IMR-90 (cell line): ENCODE data around the gene DSN1. TPM values are rescaled to one million over a fixed set of nuclear protein-coding genes. Genes with fewer than 3 reads are reported as not detected.

Experiments used
- ATAC-seq: fragments of 200-7000 bp; cut with Tn5 transposase; 2 replicates; pipeline ENCODE4 v1.9.1; 2020; ENCODE audit warnings: low read depth, mild to moderate bottlenecking, moderate library complexity
- BruUV-seq: library from RNA; stranded (reverse); fragments of 400-500 nt; replicated peaks from 2 replicates; lab custom pipeline; 2021; lab: Mats Ljungman, UMichigan
- CTCF ChIA-PET: fragments of 300-600 bp; formaldehyde crosslinking; extraction: SDS; loops from one replicate; lab custom pipeline; 2021; ENCODE audit warnings: antibody characterized with exemption; lab: Yijun Ruan, JAX
- POLR2A ChIA-PET: fragments of 300-600 bp; sonication (Branson Sonifier 250); formaldehyde crosslinking; loops from one replicate; lab custom pipeline; 2022; ENCODE audit warnings: antibody characterized with exemption; ENCODE audit not compliant: unreplicated experiment; lab: Charles Lee
- DNase-seq: peaks from one replicate; pipeline ENCODE4 v3.0.0; 2013
- H2AFZ ChIP-seq: replicated peaks from 2 replicates; pipeline ENCODE3; 2013; ENCODE audit warnings: low read length, mild to moderate bottlenecking; ENCODE audit not compliant: poor library complexity
- H2AK5ac ChIP-seq: 2 replicates; pipeline ENCODE4 v1.6.1; 2013; ENCODE audit warnings: low read depth, low read length, inconsistent platforms
- H2AK9ac ChIP-seq: replicated peaks from 2 replicates; pipeline ENCODE3; 2013; ENCODE audit warnings: mild to moderate bottlenecking, low read depth, low read length, moderate library complexity; ENCODE audit not compliant: poor library complexity
- H2BK120ac ChIP-seq: 2 replicates; pipeline ENCODE4 v1.6.1; 2013; ENCODE audit warnings: low read depth, low read length, inconsistent platforms
- H2BK15ac ChIP-seq: 3 replicates; pipeline ENCODE4 v1.6.1; 2013; ENCODE audit warnings: low read depth, low read length, inconsistent platforms
- H2BK20ac ChIP-seq: 2 replicates; pipeline ENCODE4 v1.6.1; 2013; ENCODE audit warnings: low read depth, mild to moderate bottlenecking, inconsistent platforms, low read length, moderate library complexity
- H2BK5ac ChIP-seq: 2 replicates; pipeline ENCODE4 v1.6.1; 2013; ENCODE audit warnings: mild to moderate bottlenecking, low read depth, low read length, inconsistent platforms; ENCODE audit not compliant: poor library complexity, severe bottlenecking
- H3K14ac ChIP-seq: replicated peaks from 2 replicates; pipeline ENCODE4 v1.6.1; 2013; ENCODE audit warnings: low read depth, low read length, inconsistent platforms
- H3K18ac ChIP-seq: 2 replicates; pipeline ENCODE4 v1.6.1; 2013; ENCODE audit warnings: low read depth, low read length, control low read depth
- H3K23ac ChIP-seq: 2 replicates; pipeline ENCODE4 v1.6.1; 2013; ENCODE audit warnings: low read depth, low read length, inconsistent platforms
- H3K27ac ChIP-seq: 2 replicates; pipeline ENCODE4 v1.5.1; 2013; ENCODE audit warnings: mild to moderate bottlenecking, control low read depth, low read length; ENCODE audit not compliant: insufficient read depth
- H3K27me3 ChIP-seq: 2 replicates; pipeline ENCODE4 v1.6.1; 2013; ENCODE audit warnings: low read length; ENCODE audit not compliant: control insufficient read depth, insufficient read depth
- H3K36me3 ChIP-seq: 2 replicates; pipeline ENCODE4 v1.6.1; 2013; ENCODE audit warnings: low read length, mixed read lengths; ENCODE audit not compliant: control insufficient read depth, insufficient read depth
- H3K4ac ChIP-seq: 2 replicates; pipeline ENCODE4 v1.6.1; 2013; ENCODE audit warnings: low read depth, low read length, inconsistent platforms
- H3K4me1 ChIP-seq: 2 replicates; pipeline ENCODE4 v1.6.1; 2013; ENCODE audit warnings: low read length, mixed read lengths; ENCODE audit not compliant: control insufficient read depth, insufficient read depth
- H3K4me2 ChIP-seq: 2 replicates; pipeline ENCODE4 v1.6.1; 2013; ENCODE audit warnings: low read depth, mild to moderate bottlenecking, control low read depth, low read length, moderate library complexity
- H3K4me3 ChIP-seq: 2 replicates; pipeline ENCODE4 v1.5.1; 2013; ENCODE audit warnings: low read depth, mild to moderate bottlenecking, control low read depth, low read length, moderate library complexity; ENCODE audit not compliant: insufficient read depth
- H3K56ac ChIP-seq: 2 replicates; pipeline ENCODE4 v1.6.1; 2013; ENCODE audit warnings: low read length, inconsistent platforms; ENCODE audit not compliant: insufficient read depth; ENCODE audit errors: extremely low read depth
- H3K79me1 ChIP-seq, 2 experiments: 2 replicates each; pipeline ENCODE4 v1.6.1; 2013; ENCODE audit warnings: low read length in 2 of 2, inconsistent platforms in 1 of 2, low read depth in 1 of 2
- H3K9ac ChIP-seq: 2 replicates; pipeline ENCODE4 v1.6.1; 2013; ENCODE audit warnings: low read depth, low read length, control low read depth
- H3K9me1 ChIP-seq: 2 replicates; pipeline ENCODE4 v1.6.1; 2013; ENCODE audit warnings: low read length, inconsistent platforms; ENCODE audit not compliant: insufficient read depth
- H3K9me3 ChIP-seq: 2 replicates; pipeline ENCODE4 v1.6.1; 2013; ENCODE audit warnings: low read length; ENCODE audit not compliant: control insufficient read depth, insufficient read depth
- H4K20me1 ChIP-seq: 2 replicates; pipeline ENCODE4 v1.6.1; 2013; ENCODE audit warnings: low read length, inconsistent platforms; ENCODE audit not compliant: insufficient read depth
- H4K5ac ChIP-seq: 2 replicates; pipeline ENCODE4 v1.6.1; 2013; ENCODE audit warnings: mild to moderate bottlenecking, low read depth, low read length, control low read depth
- H4K8ac ChIP-seq, 2 experiments: 2 replicates each; pipeline ENCODE4 v1.6.1; 2013; ENCODE audit warnings: low read depth in 2 of 2, low read length in 2 of 2, control low read depth in 1 of 2, inconsistent platforms in 1 of 2
- H4K91ac ChIP-seq: 2 replicates; pipeline ENCODE4 v1.6.1; 2013; ENCODE audit warnings: low read depth, low read length, inconsistent platforms; ENCODE audit not compliant: insufficient read depth
- BHLHE40 ChIP-seq: fragments of 150-350 bp; IDR thresholded peaks from 2 replicates; pipeline ENCODE4 v1.6.1; 2016; ENCODE audit warnings: mild to moderate bottlenecking, low read depth, low read length
- CEBPB ChIP-seq: IDR thresholded peaks from 2 replicates; pipeline ENCODE4 v1.6.1; 2012; ENCODE audit warnings: low read depth, low read length, improper control_type of control experiment
- CHD1 ChIP-seq: IDR thresholded peaks from 2 replicates; pipeline ENCODE4 v1.6.1; 2012; ENCODE audit warnings: low read depth, low read length, improper control_type of control experiment
- FOS ChIP-seq: fragments of 150-350 bp; IDR thresholded peaks from 2 replicates; pipeline ENCODE4 v1.6.1; 2016; ENCODE audit warnings: low read depth, low read length
- MAZ ChIP-seq: IDR thresholded peaks from 2 replicates; pipeline ENCODE4 v1.6.1; 2012; ENCODE audit warnings: low read depth, mild to moderate bottlenecking, low read length, improper control_type of control experiment, moderate library complexity, borderline replicate concordance
- MXI1 ChIP-seq: IDR thresholded peaks from 2 replicates; pipeline ENCODE4 v1.6.1; 2012; ENCODE audit warnings: low read depth, mild to moderate bottlenecking, low read length, moderate library complexity, borderline replicate concordance
- NFE2L2 ChIP-seq: fragments of 150-350 bp; IDR thresholded peaks from 2 replicates; pipeline ENCODE4 v1.6.1; 2016; ENCODE audit warnings: low read depth, mild to moderate bottlenecking, low read length
- POLR2A ChIP-seq: IDR thresholded peaks from 2 replicates; pipeline ENCODE4 v1.6.1; 2012; ENCODE audit warnings: mild to moderate bottlenecking, low read depth, low read length
- RAD21 ChIP-seq: IDR thresholded peaks from 2 replicates; pipeline ENCODE4 v1.6.1; 2012; ENCODE audit warnings: low read length, improper control_type of control experiment
- RCOR1 ChIP-seq: IDR thresholded peaks from 2 replicates; pipeline ENCODE4 v1.6.1; 2012; ENCODE audit warnings: mild to moderate bottlenecking, low read length, improper control_type of control experiment; ENCODE audit not compliant: insufficient replicate concordance
- WGBS, 2 experiments: methylation state at CpG; one replicate each; pipeline versions ENCODE4 v1.1.5 to v1.1.7; 2013; ENCODE audit warnings: missing lambda C conversion rate in 2 of 2; ENCODE audit not compliant: insufficient read length in 1 of 2; ENCODE audit errors: extremely low coverage in 2 of 2; 5-methylcytosine and 5-hydroxymethylcytosine counted together
- dilution Hi-C: fragments of 300-500 bp; cut with HindIII; formaldehyde crosslinking; loops from one replicate; pipeline ENCODE4 v1.14.3; 2018; ENCODE audit warnings: low sequenced_read_pairs; ENCODE audit not compliant: unreplicated experiment
- in situ Hi-C: fragments of 300-500 bp; cut with MboI; formaldehyde crosslinking; loops from 3 replicates; pipeline ENCODE4 v1.14.3; 2019; ENCODE audit warnings: low sequenced_read_pairs, inconsistent platforms, mixed read lengths
- intact Hi-C: fragments of 100-400 bp; cut with micrococcal nuclease; formaldehyde crosslinking; loops from 2 replicates; pipeline ENCODE4 v1.10.0; 2022
- polyA plus RNA-seq, 3 experiments: library from polyadenylated mRNA; depleted of rRNA; stranded (reverse); fragments of >200 nt; gene quantifications; 2 replicates each; pipeline ENCODE4 v1.2.3, GENCODE V29; 2012; ENCODE audit warnings: low replicate concordance in 1 of 3
- total RNA-seq: library from RNA; depleted of rRNA; stranded (reverse); fragments of >200 nt; gene quantifications from 2 replicates; pipeline ENCODE4 v1.2.3, GENCODE V29; 2012
- TF ChIP-seq, protein P1 (sequence below): conservative IDR thresholded peaks from 2 replicates; pipeline ENCODE4 v1.5.1; 2012; ENCODE audit warnings: mild to moderate bottlenecking, low read depth, low read length, improper control_type of control experiment

Gene DSN1
- total and polyA plus RNA-seq, 2 of the 4 experiments (the other 2 are of a cell fraction) = 10.5 to 16.3 TPM

DNA sequence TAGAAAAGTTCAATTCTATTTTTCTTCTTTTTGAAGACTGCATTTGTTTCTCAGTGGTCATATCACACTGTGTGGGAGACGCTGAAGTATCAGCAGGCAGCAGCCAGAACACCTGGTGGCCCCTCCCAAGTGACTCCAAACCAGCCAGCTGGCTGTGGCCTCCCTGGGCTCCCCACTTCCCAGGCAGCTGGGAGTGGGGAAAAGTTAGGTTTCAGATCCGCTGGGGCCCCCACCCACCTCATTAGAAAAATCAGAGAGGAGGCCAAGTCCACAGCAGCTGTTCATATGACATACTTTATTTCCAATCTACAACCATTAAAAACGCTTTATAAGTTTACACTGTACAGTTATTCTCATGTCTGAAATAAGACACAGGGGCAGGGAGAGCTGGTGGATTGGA lies 3.6 kb upstream of the DSN1 start:
- no peak overlapping the region for H2AK9ac ChIP-seq
- H3K4me1 ChIP-seq = 0 out of 2 replicates have a peak, but pooled peaks cover 2% of the 10 kb centered on the region
- no peak overlapping the region for H2AFZ ChIP-seq
- CTCF ChIA-PET = interaction anchor here (1.2 kb wide), 1 partner anchor 86 kb away, joined by 3 read pairs; a partner anchor contains a TSS
- H3K9ac ChIP-seq = no peak overlapping the region
- H3K14ac ChIP-seq = no peak overlapping the region
- H4K8ac ChIP-seq = no peak overlapping the region
- no peak overlapping the region for H4K5ac ChIP-seq
- no peaks in the 10 kb centered on the region for H4K20me1 ChIP-seq
- H2BK20ac ChIP-seq = no peak overlapping the region
- ATAC-seq (no peak), DNase-seq (no peak)
- no peak overlapping the region for H3K56ac ChIP-seq
- TF ChIP-seq CEBPB = no peak
- no peak for TF ChIP-seq CHD1
- TF ChIP-seq MXI1 = no peak
- no peak for TF ChIP-seq FOS
- no peak for TF ChIP-seq NFE2L2
- no peak for TF ChIP-seq BHLHE40
- TF ChIP-seq MAZ = no peak
- TF ChIP-seq POLR2A = no peak
- no peak for TF ChIP-seq RAD21
- TF ChIP-seq, protein P1, sequence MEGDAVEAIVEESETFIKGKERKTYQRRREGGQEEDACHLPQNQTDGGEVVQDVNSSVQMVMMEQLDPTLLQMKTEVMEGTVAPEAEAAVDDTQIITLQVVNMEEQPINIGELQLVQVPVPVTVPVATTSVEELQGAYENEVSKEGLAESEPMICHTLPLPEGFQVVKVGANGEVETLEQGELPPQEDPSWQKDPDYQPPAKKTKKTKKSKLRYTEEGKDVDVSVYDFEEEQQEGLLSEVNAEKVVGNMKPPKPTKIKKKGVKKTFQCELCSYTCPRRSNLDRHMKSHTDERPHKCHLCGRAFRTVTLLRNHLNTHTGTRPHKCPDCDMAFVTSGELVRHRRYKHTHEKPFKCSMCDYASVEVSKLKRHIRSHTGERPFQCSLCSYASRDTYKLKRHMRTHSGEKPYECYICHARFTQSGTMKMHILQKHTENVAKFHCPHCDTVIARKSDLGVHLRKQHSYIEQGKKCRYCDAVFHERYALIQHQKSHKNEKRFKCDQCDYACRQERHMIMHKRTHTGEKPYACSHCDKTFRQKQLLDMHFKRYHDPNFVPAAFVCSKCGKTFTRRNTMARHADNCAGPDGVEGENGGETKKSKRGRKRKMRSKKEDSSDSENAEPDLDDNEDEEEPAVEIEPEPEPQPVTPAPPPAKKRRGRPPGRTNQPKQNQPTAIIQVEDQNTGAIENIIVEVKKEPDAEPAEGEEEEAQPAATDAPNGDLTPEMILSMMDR = no peak
- TF ChIP-seq RCOR1 = no peak
- no peak overlapping the region for H2BK120ac ChIP-seq
- H3K27me3 ChIP-seq = no peaks in the 10 kb centered on the region
- H3K9me3 ChIP-seq = no peaks in the 10 kb centered on the region
- no peak overlapping the region for H4K91ac ChIP-seq
- H2AK5ac ChIP-seq = no peak overlapping the region
- dilution Hi-C loops = no loop called here
- no peak overlapping the region for H2BK15ac ChIP-seq
- no peak overlapping the region for H3K4ac ChIP-seq
- no peak overlapping the region for H3K27ac ChIP-seq
- H2BK5ac ChIP-seq = no peak overlapping the region
- no peak overlapping the region for H3K18ac ChIP-seq
- H3K9me1 ChIP-seq = no peaks in the 10 kb centered on the region; the same call in 1 of the 2 replicates
- no peak overlapping the region for H3K4me3 ChIP-seq
- POLR2A ChIA-PET = interaction anchor here (0.5 kb wide), 1 partner anchor 32 kb away, joined by 14 read pairs; no protein-coding TSS in a partner anchor
- BruUV-seq = no TSS peak
- WGBS, 2 experiments = no CpG with 5 or more reads among the region's 3 CpGs
- intact Hi-C loops = no loop called here
- no peaks in the 10 kb centered on the region; the same call in 1 of the 2 replicates for H3K36me3 ChIP-seq
- in situ Hi-C loops = no loop called here
- peaks cover 8 to 20% of the 10 kb centered on the region in 2 experiments for H3K79me1 ChIP-seq
- H3K23ac ChIP-seq = no peak overlapping the region
- H3K4me2 ChIP-seq = no peak overlapping the region
